Measurements from ENCODE around the gene METTL8.
"Not testable (repeated sequence)": the region's sequence is repeated elsewhere in the genome, so short reads cannot be mapped to it uniquely, and the experiment has no call there.

Gene METTL8

GRCh38 chr2:171422710-171423495 is 10.9 kb downstream of the METTL8 start:
- DNase-seq, result not testable (repeated sequence)

GRCh38 chr2:171420728-171421563 is 12.8 kb downstream of the METTL8 start:
- DNase-seq, result no peak

- no peak for DNase-seq
Measured at GRCh38 chr2:171419333-171419732, 14.5 kb downstream of the METTL8 start.

DNA sequence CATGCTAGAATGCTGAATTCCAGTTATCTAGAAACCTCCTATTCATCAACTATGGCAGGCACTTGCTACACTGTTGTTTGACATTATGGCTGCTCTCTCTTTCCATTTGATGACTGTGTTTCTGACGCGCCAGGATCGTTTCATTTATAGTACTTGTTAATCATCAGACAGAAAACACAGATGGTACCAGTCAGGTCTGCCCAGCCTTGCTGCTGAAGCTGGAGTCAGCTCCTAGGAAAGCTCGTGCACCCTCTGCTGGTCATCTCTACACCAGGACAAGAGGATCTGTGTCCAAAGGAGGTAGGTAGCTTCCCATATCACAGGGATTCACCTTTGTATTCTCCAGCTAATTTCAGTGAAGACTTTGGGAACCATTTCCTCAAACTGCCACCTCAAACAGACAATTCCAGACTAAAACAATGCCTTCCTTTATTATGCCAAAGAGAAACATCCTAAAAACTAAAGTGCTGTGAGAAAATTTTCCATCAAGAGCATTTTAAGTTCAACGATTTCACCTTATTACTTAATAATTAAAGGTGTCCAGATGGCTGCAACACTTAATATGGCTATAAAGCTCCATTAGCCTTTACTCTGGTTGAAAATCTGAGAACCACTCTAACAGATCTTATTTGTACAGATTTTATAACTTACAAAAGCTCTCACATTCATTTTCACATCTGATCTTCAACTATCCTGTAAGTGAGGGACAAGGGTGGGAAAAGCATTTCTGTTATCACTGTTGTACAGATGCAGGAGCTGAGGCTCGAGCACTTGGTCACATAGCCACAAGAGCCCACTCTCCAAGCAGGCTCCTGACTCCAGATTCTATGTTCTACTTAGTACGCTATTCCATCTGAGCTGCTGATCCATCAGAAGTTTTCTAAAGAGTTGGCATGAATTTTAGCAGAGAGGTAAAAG is 17.5 kb downstream of the METTL8 start:
- DNase-seq, result peak; percentile 81 to 85

- not testable (repeated sequence) for DNase-seq
Measured at GRCh38 chr2:171414645-171415044, 19.1 kb downstream of the METTL8 start.

GRCh38 chr2:171412571-171413175 is 21.1 kb downstream of the METTL8 start:
- no peak for DNase-seq

- DNase-seq, result no peak
Measured at GRCh38 chr2:171411791-171412483, 21.9 kb downstream of the METTL8 start.

GRCh38 chr2:171411214-171411613 is 22.6 kb downstream of the METTL8 start:
- DNase-seq, result no peak

- no peak for DNase-seq
Measured at GRCh38 chr2:171410624-171411023, 23.2 kb downstream of the METTL8 start.

- no peak for DNase-seq
Measured at GRCh38 chr2:171410101-171410500, 23.7 kb downstream of the METTL8 start.

DNA sequence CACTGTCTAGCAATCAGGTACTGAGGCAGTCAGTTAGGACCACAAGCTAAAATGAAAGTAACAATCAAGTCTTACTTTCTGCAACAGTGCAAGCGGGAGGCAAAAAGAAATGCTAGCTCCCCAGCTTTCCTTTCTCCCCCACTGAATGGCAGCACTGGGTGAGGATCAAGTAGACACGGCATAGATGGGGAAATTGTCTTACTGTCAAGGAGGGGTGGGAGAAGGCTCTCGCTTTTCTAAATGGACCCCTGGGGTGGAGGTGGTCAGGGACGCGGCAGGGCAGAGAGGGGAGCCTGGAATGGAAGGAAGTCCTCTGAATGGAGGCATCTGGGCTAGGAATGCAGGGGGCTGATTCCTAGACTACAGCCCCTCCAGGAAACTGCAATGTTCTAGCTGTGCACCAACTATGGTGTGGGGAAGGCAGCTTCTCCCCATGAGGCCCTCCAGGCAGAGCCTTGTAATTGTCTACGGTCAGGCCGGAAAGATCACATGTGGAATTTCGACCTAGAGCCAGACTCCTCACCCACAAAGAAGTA is 24.3 kb downstream of the METTL8 start:
- no peak for DNase-seq

- DNase-seq, result no peak
Measured at GRCh38 chr2:171407676-171408044, 26.1 kb downstream of the METTL8 start.

DNA sequence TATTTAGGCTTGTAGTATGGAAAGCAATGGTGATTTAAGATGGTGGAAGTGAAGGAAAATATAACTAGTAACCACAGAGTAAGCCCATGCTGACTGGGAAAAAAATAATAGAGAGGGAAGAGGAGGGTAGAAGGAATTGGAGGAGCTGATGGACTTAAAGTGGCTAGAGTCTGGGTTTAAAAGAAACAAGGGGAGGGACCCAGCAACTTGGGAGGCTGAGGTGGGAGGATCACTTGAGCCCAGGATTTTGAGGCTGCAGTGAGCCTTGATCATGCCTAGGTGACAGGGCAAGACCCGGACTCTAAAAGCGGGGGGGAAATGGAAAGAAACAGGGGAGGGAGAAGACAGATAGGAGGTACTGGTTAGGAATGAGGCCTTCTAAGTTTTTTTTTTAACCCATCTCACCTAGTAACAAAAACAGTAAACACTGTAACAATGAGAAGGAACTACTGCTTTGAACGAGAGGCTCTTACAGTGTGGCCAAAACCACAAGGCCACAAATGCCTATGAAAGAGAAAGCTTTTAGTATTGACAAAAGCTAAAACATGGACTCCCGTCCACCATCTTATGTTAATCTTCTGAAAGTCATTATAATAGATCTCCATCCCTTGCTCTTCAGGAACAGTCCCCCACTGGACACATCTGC is 26.6 kb downstream of the METTL8 start:
- DNase-seq, result no peak

DNA sequence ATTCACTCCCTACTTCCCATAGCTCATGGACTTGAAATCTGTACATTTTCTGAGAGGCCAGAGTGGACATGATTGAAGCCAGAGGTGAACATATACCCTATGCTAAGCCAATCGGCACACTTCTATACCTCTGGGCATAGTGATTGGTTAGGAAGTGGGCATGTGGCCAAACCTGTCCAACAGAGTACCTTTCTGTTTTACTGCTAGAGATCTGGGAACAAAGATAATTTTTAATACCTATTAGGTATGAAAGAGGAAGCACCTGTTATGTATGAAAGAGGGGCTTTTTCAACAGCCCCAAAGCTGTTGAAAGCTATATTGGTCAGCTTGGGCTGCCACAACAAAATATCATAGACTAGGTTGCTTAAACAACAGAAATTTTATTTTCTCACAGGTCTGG is 27.7 kb downstream of the METTL8 start:
- DNase-seq, result no peak

GRCh38 chr2:171405546-171405945 is 28.2 kb downstream of the METTL8 start:
- DNase-seq, result no peak

- DNase-seq, result no peak
Measured at GRCh38 chr2:171404719-171405118, 29.1 kb downstream of the METTL8 start.

DNA sequence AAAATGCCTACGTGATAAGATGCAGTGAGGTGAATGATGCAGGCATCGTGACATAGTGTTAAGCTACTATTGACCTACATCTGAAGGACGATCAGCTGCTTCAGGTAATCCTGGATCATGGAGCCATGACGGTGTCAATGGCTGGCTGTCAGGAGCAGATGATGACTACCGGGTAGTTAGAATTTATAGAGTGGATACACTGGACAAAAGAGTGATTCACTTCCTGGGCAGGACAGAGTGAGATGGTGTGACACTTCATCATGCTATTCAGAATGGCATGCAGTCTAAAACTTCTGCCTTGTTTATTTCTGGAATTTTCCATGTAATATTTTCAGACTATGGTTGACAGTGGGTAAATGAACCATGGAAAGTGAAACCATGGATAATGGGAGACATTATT is 29.5 kb downstream of the METTL8 start:
- DNase-seq, result no peak

DNA sequence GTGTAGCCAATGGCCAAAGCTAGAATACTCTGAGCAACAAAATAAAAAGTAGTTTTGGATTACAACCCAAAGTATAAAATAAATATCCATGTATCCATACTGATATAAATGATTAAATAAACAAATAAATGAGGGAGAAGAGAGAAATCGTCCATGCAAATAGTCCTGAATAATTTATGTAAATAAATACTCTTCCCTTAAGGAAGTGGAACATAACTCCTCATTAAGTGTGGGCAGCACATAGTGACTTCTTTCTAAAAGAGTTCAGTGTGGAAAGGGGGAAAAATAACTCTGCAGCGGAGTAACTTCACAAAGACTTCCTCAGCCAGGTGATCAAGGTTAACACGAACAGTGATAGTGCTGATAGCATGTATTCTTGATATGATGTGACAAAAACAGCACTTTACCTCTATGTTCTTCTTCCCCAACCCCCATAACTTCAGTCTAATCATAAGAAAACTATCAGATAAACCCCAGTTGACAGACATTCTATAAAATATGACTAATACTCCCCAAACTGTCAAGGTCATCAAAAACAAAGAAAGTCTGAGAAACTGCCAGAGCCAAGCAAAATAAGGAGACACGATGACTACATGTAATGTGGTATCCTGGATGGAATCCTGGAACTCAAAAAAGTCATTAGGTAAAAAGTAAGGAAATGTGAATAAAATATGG is 30.7 kb downstream of the METTL8 start:
- no peak for DNase-seq

DNA sequence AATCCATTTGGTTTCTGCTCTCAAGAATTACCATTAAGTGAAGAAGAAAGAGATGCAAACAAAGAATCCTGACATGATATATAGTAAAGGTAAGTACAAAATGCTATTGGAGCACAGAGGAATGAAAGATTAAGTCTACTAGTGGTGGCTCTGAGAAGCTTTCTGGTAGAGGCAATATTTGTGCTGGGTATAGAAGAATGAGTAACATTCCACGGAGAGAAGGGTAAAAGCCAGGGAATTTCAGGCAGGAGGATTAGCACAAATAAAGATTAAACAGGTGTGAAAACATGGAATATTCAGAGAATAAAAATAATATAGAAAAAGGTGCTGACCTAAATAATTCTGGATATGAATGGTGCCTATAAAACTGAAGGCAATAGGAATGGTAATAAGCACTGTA is 31.8 kb downstream of the METTL8 start:
- no peak for DNase-seq

GRCh38 chr2:171400395-171400794 is 33.4 kb downstream of the METTL8 start:
- DNase-seq, result no peak

GRCh38 chr2:171399292-171399691 is 34.5 kb downstream of the METTL8 start:
- DNase-seq, result no peak

All from activated T-cell treated with anti-CD3 and anti-CD28 coated beads, Interleukin-2, amount 50 U/mL, for 48 hours (primary cell).